ENCODE data around the gene MAML3.

MAML3 gene

DNA sequence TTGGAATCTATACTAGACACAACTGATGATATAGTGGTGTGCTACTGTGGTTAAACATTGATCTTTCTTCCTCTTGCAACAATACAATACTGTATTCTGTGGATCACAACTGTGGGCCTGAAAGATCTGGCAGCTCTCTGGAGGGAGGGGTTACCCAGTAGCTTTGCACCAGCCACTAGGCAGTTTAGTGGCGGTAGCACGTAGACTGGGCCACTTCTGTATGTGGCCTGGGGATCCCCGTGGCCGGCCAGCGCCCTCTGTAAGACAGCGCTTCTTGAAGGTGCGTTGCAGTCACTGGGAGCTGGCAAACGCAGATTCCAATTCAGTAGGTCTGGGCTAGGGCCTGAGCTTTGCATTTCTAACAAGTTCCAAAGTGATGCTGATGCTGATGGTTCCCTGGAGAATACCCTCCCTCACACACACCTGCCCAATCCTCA, 319.7 kb downstream of the MAML3 start:
- no peak for TF ChIP-seq HDGF (IDR thresholded peaks at IDR 0.05; ENCODE audit: borderline replicate concordance)
- no peak for TF ChIP-seq ELF4 (IDR thresholded peaks at IDR 0.05)
- no peak for TF ChIP-seq ZNF384 (IDR thresholded peaks at IDR 0.05)
- TF ChIP-seq SP1 (IDR thresholded peaks at IDR 0.05), result no peak
- no peak for TF ChIP-seq CTBP1 (IDR thresholded peaks at IDR 0.05; ENCODE audit: borderline replicate concordance)
- no peak for TF ChIP-seq BHLHE40 (IDR thresholded peaks at IDR 0.05; ENCODE audit: borderline replicate concordance)
- no peak for TF ChIP-seq SUZ12 (IDR thresholded peaks at IDR 0.05)
- TF ChIP-seq ARNT (IDR thresholded peaks at IDR 0.05), result no peak
- no peak for TF ChIP-seq TARDBP (IDR thresholded peaks at IDR 0.05)
- DNase-seq (ENCODE audit: extremely low spot score), result no peak
- ChIA-PET CTCF (interaction anchor here (0.6 kb wide), 2 partner anchors 127 to 220 kb away, joined by 3 to 4 read pairs; no protein-coding TSS in a partner anchor), POLR2A (no interaction called here)

DNA sequence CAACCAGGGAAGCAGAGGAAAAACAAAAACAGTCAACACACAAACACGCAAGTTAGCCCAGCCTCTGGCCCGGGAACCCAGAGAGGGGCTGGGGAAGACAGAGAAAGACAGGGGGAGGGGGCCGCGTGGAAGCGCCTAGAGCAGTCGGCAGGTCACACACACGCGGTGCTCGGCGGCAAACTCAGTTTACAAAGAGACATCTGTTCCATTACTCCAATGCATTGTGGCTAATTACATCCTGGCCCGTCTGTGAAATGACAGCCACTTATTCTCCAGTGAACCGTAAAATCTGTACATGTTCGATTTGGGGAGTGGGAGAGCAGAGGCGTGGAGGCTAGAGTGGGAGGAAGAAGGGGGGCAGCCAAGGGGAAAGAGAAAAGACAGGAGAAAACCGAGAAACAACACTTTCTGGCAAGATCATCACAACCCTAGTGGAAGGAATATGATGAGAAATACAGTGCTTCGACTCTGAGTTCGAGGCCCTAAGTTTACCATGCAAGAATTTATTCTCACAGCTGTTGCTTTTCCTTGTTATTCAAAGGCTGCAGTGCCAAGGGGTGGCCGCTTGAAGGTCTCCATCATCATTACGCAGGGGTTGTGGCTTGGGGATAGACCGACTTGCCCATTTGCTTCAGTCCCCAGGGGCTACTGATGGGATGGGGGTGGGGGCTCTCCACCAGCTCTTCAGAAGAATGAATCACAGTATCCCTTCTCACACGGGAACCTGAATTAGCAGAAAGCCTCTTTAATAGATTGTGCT, 320.7 kb downstream of the MAML3 start:
- POLR2A ChIA-PET, result interaction anchor here (0.6 kb wide), 1 partner anchor 69 kb away, joined by 3 read pairs; no protein-coding TSS in a partner anchor
- DNase-seq (ENCODE audit: extremely low spot score), result no peak

DNA sequence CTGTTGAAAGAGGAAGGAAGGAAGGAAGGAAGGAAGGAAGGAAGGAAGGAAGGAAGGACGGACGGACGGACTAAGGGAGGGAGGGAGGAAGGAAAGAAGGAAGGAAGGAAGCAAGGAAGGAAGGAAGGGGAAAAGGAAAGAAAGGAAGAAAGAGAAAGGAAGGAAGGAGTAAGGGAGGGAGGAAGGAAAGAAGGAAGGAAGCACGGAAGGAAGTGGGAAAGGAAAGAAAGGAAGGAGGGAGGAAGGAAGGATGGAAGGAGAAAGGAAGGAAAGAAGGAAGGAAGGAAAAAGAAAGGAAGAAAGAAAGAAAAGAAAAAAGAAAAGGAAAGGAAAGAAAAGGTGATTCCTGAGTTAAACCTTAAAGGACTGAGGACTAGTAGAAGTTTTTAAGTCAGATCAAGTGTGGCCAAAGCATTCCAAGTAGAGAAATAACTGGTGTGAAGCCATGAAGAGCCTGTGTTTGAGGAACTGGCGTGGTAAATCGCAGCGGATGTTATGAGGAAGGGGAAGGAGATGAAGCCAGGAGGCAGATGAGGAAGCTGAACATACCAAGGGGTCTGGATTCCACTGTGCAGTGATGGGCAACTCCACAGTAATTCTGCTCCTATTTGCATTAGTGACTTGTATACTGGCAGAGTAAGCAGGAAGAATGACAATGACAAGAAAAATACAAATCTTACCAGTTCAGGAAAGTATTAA, 324.9 kb downstream of the MAML3 start:
- TF ChIP-seq L3MBTL2 (conservative IDR thresholded peaks at IDR 0.05), result no peak
- TF ChIP-seq FOXM1 (IDR thresholded peaks at IDR 0.05; ENCODE audit: borderline replicate concordance), result no peak
- no peak for TF ChIP-seq NFRKB (IDR thresholded peaks at IDR 0.05)
- TF ChIP-seq, protein P1, sequence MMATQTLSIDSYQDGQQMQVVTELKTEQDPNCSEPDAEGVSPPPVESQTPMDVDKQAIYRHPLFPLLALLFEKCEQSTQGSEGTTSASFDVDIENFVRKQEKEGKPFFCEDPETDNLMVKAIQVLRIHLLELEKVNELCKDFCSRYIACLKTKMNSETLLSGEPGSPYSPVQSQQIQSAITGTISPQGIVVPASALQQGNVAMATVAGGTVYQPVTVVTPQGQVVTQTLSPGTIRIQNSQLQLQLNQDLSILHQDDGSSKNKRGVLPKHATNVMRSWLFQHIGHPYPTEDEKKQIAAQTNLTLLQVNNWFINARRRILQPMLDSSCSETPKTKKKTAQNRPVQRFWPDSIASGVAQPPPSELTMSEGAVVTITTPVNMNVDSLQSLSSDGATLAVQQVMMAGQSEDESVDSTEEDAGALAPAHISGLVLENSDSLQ (IDR thresholded peaks at IDR 0.05), result no peak
- no peak for TF ChIP-seq LEF1 (IDR thresholded peaks at IDR 0.05; ENCODE audit: borderline replicate concordance)
- TF ChIP-seq FOXA1 (IDR thresholded peaks at IDR 0.05), result no peak
- TF ChIP-seq ZNF384 (IDR thresholded peaks at IDR 0.05), result no peak
- TF ChIP-seq FOXK2 (IDR thresholded peaks at IDR 0.05), result no peak
- TF ChIP-seq TARDBP (IDR thresholded peaks at IDR 0.05), result no peak
- no peak for TF ChIP-seq SP1 (IDR thresholded peaks at IDR 0.05)
- TF ChIP-seq ELF4 (IDR thresholded peaks at IDR 0.05), result no peak
- no peak for TF ChIP-seq SUZ12 (IDR thresholded peaks at IDR 0.05)
- no peak for TF ChIP-seq ARNT (IDR thresholded peaks at IDR 0.05)
- no peak for TF ChIP-seq CTBP1 (IDR thresholded peaks at IDR 0.05; ENCODE audit: borderline replicate concordance)
- no peak for TF ChIP-seq HDGF (IDR thresholded peaks at IDR 0.05; ENCODE audit: borderline replicate concordance)
- TF ChIP-seq BHLHE40 (IDR thresholded peaks at IDR 0.05; ENCODE audit: borderline replicate concordance), result no peak
- POLR2A ChIA-PET, result no interaction called here

More for the DNA sequence above, 320.7 kb downstream of the MAML3 start:
- CTCF ChIA-PET, result interaction anchor here (0.6 kb wide), 2 partner anchors 17 to 128 kb away, joined by 3 read pairs; no protein-coding TSS in a partner anchor
- TF ChIP-seq LEF1 (IDR thresholded peaks at IDR 0.05; ENCODE audit: borderline replicate concordance) (no peak), BHLHE40 (IDR thresholded peaks at IDR 0.05; ENCODE audit: borderline replicate concordance) (no peak), FOXM1 (IDR thresholded peaks at IDR 0.05; ENCODE audit: borderline replicate concordance) (no peak), FOXK2 (IDR thresholded peaks at IDR 0.05) (no peak), ARNT (IDR thresholded peaks at IDR 0.05) (no peak), L3MBTL2 (conservative IDR thresholded peaks at IDR 0.05) (no peak), TARDBP (IDR thresholded peaks at IDR 0.05) (no peak)

DNA sequence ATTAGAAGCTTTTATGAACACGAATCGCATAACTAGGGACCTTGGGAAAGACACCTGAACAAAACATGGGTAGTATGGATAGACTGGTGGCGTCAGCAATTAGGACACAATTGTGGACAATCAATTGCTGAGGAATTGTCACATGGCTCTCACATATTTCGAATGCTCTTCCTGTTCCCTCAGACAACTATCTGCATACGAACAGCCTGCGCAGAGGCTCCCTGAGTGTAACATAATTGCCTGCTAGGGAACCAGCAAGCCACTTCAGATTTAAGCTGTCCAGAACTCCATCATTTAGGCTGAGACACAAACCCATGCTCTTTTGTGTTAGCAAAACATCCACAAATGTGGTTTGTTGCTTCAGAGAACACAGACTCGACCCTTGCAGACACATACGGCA, 327.6 kb downstream of the MAML3 start:
- POLR2A ChIA-PET, result no interaction called here
- TF ChIP-seq HDGF (IDR thresholded peaks at IDR 0.05; ENCODE audit: borderline replicate concordance) (no peak), ARNT (IDR thresholded peaks at IDR 0.05) (no peak), ELF4 (IDR thresholded peaks at IDR 0.05) (no peak), L3MBTL2 (conservative IDR thresholded peaks at IDR 0.05) (no peak), ZNF384 (IDR thresholded peaks at IDR 0.05) (no peak), LEF1 (IDR thresholded peaks at IDR 0.05; ENCODE audit: borderline replicate concordance) (no peak), NFRKB (IDR thresholded peaks at IDR 0.05) (no peak), SP1 (IDR thresholded peaks at IDR 0.05) (no peak), FOXM1 (IDR thresholded peaks at IDR 0.05; ENCODE audit: borderline replicate concordance) (no peak), FOXA1 (IDR thresholded peaks at IDR 0.05) (no peak), BHLHE40 (IDR thresholded peaks at IDR 0.05; ENCODE audit: borderline replicate concordance) (no peak)
- TF ChIP-seq, protein P1 (IDR thresholded peaks at IDR 0.05), result no peak

More for the DNA sequence above, 324.9 kb downstream of the MAML3 start:
- CTCF ChIA-PET, result no interaction called here
- no peak for DNase-seq (ENCODE audit: extremely low spot score)

DNA sequence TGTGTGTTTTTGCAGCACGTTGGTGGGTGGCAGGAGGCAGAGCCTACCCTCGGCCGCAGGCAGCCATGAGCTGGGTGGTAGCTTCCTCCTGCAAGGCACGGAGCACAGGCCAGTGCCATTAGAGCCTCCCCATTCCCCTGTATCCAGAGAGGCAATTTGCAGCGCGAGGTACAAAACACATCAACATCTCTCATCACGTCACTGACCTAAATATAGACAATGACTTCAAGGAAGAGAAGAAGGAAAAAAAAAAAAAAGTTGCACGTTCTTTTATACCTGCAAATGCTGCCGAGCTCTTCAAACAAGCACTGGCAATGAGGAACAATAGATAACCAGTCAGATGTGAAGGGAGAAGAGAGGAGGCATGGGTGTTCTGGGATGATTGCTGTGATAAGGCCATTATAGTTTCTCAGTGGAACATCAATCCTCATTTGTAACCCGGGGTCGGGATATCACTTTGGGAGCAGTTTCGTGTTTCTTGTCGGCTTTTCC, 328.4 kb downstream of the MAML3 start:
- POLR2A ChIA-PET, result no interaction called here
- no peak for DNase-seq (ENCODE audit: extremely low spot score)
- CTCF ChIA-PET, result no interaction called here
- TF ChIP-seq BHLHE40 (IDR thresholded peaks at IDR 0.05; ENCODE audit: borderline replicate concordance) (no peak), SP1 (IDR thresholded peaks at IDR 0.05) (no peak), FOXK2 (IDR thresholded peaks at IDR 0.05) (no peak), NFRKB (IDR thresholded peaks at IDR 0.05) (no peak), ARNT (IDR thresholded peaks at IDR 0.05) (no peak), LEF1 (IDR thresholded peaks at IDR 0.05; ENCODE audit: borderline replicate concordance) (no peak), ZNF384 (IDR thresholded peaks at IDR 0.05) (no peak), ELF4 (IDR thresholded peaks at IDR 0.05) (no peak), SUZ12 (IDR thresholded peaks at IDR 0.05) (no peak), L3MBTL2 (conservative IDR thresholded peaks at IDR 0.05) (no peak)

More for the DNA sequence above, 327.6 kb downstream of the MAML3 start:
- CTCF ChIA-PET, result interaction anchor here (0.6 to 0.7 kb wide), 2 partner anchors 12 to 534 kb away, joined by 3 read pairs; no protein-coding TSS in a partner anchor
- no peak for DNase-seq (ENCODE audit: extremely low spot score)
